ENCODE measurements around the gene CHRNA1.
"Not testable (repeated sequence)": the region's sequence is repeated elsewhere in the genome, so short reads cannot be mapped to it uniquely, and the experiment has no call there.

- TF ChIP-seq, protein P1, sequence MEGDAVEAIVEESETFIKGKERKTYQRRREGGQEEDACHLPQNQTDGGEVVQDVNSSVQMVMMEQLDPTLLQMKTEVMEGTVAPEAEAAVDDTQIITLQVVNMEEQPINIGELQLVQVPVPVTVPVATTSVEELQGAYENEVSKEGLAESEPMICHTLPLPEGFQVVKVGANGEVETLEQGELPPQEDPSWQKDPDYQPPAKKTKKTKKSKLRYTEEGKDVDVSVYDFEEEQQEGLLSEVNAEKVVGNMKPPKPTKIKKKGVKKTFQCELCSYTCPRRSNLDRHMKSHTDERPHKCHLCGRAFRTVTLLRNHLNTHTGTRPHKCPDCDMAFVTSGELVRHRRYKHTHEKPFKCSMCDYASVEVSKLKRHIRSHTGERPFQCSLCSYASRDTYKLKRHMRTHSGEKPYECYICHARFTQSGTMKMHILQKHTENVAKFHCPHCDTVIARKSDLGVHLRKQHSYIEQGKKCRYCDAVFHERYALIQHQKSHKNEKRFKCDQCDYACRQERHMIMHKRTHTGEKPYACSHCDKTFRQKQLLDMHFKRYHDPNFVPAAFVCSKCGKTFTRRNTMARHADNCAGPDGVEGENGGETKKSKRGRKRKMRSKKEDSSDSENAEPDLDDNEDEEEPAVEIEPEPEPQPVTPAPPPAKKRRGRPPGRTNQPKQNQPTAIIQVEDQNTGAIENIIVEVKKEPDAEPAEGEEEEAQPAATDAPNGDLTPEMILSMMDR (IDR thresholded peaks at IDR 0.05 in 2 of 3, conservative IDR thresholded peaks at IDR 0.05 in 1 of 3; ENCODE audit: borderline replicate concordance in 1 of 3, insufficient read depth in 1 of 3, low read depth in 2 of 3, low read length in 2 of 3): not testable (repeated sequence)
- TF ChIP-seq ZFX (IDR thresholded peaks at IDR 0.05); POLR2AphosphoS5 (IDR thresholded peaks at IDR 0.05; ENCODE audit: low read depth, low read length); CEBPB (IDR thresholded peaks at IDR 0.05; ENCODE audit: low read depth): not testable (repeated sequence)
Observed at GRCh38 chr2:174709416-174710004, 54.8 kb downstream of the CHRNA1 start.
